Pulmonary artery endothelial cell (primary cell): ENCODE data around the gene C1orf146. TPM values are rescaled to one million over a fixed set of nuclear protein-coding genes. Genes with fewer than 3 reads are reported as not detected.
A peak's percentile ranks its signal among the peaks of the same experiment; 100 is the strongest.
"Not testable (repeated sequence)": the region's sequence is repeated elsewhere in the genome, so short reads cannot be mapped to it uniquely, and the experiment has no call there.

Experiments used
- DNase-seq: peaks from one replicate; pipeline ENCODE4 v3.0.0-alpha.2; 2011; ENCODE audit warnings: low read depth, low spot score
- total RNA-seq: library from RNA; depleted of rRNA; stranded (reverse); fragments of >200 nt; gene quantifications from 2 replicates; pipeline ENCODE4 v1.2.3, GENCODE V29; 2014

The C1orf146 gene
- total RNA-seq, 1 donor from 2014 or later: not detected

GRCh38 chr1:92274939-92275338, 57.2 kb downstream of the C1orf146 start:
- DNase-seq: no peak

GRCh38 chr1:92276082-92276481, 58.4 kb downstream of the C1orf146 start:
- DNase-seq: no peak

- no peak for DNase-seq
These were observed 59.5 kb downstream of the C1orf146 start for GRCh38 chr1:92277105-92277723.

- DNase-seq: not testable (repeated sequence)
These were observed 62.1 kb downstream of the C1orf146 start for GRCh38 chr1:92279781-92280180.

- DNase-seq: not testable (repeated sequence)
These were observed 63.7 kb downstream of the C1orf146 start for GRCh38 chr1:92281411-92281810.

GRCh38 chr1:92291372-92291999, 73.8 kb downstream of the C1orf146 start:
- peak; percentile 35 for DNase-seq

Other genes starting within 250 kb of the C1orf146 start
- gene EPHX4, start 187.9 kb upstream of the C1orf146 start, total RNA-seq: 3.6 and 6.1 TPM in 2 replicates
- gene SETSIP, start 142.5 kb upstream of the C1orf146 start, total RNA-seq: 0.20 and 1.2 TPM in 2 replicates
- gene BTBD8, start 137.6 kb upstream of the C1orf146 start, total RNA-seq: 1.2 and 3.1 TPM in 2 replicates
- 8.4 and 10.1 TPM in 2 replicates for gene GLMN, start 81.1 kb downstream of the C1orf146 start, total RNA-seq
- 14.8 and 17.1 TPM in 2 replicates for gene RPAP2, start 81.1 kb downstream of the C1orf146 start, total RNA-seq